GM12878 (cell line): Measurements from ENCODE around the gene NME7. TPM values are rescaled to one million over a fixed set of nuclear protein-coding genes. Genes with fewer than 3 reads are reported as not detected.

Experiments used
- ATAC-seq: fragments of 200-7000 bp; cut with Tn5 transposase; 3 replicates; pipeline ENCODE4 v1.9.1; 2020; ENCODE audit warnings: mild to moderate bottlenecking, moderate library complexity
- BruUV-seq: library from RNA; stranded (reverse); fragments of 400-500 nt; replicated peaks from 2 replicates; lab custom pipeline; 2021; lab: Mats Ljungman, UMichigan
- CTCF ChIA-PET: fragments of 300-600 bp; sonication (Branson Sonifier 250); formaldehyde crosslinking; extraction: SDS; loops from one replicate; lab custom pipeline; 2021; ENCODE audit warnings: inconsistent platforms; lab: Yijun Ruan, JAX
- POLR2A ChIA-PET: fragments of 350-600 bp; formaldehyde crosslinking; extraction: SDS; loops from one replicate; lab custom pipeline; 2021; ENCODE audit warnings: inconsistent platforms; lab: Charles Lee
- RAD21 ChIA-PET: fragments of 300-600 bp; sonication (Branson Sonifier 250); formaldehyde crosslinking; loops from one replicate; lab custom pipeline; 2023; ENCODE audit warnings: antibody characterized with exemption; ENCODE audit not compliant: unreplicated experiment; lab: Charles Lee
- SMC1A ChIA-PET: fragments of 300-600 bp; sonication (Branson Sonifier 250); formaldehyde crosslinking; loops from one replicate; lab custom pipeline; 2023; ENCODE audit not compliant: unreplicated experiment, uncharacterized antibody; lab: Charles Lee
- DNase-seq: peaks from one replicate; pipeline ENCODE4 v3.0.0-alpha.2; 2011; ENCODE audit warnings: low read depth, low spot score
- FAIRE-seq: peaks from 3 replicates; lab custom pipeline; 2011; peaks lifted over from hg19 to GRCh38; lab: Jason Lieb, UNC
- H2AFZ ChIP-seq: 2 replicates; pipeline ENCODE4 v1.6.0; 2011; ENCODE audit warnings: low read depth, low read length, control low read depth; ENCODE audit not compliant: control insufficient read depth
- H3K27ac ChIP-seq: 2 replicates; pipeline ENCODE4 v1.5.1; 2011; ENCODE audit warnings: control low read depth; ENCODE audit not compliant: control insufficient read depth, insufficient read depth
- H3K27me3 ChIP-seq, 2 experiments: replicated peaks in 1 of 2; 2 replicates each; pipeline versions ENCODE4 v1.6.0 to v1.6.1; 2011; ENCODE audit warnings: low read length in 1 of 2; ENCODE audit not compliant: control insufficient read depth in 2 of 2, insufficient read depth in 2 of 2
- H3K36me3 ChIP-seq, 2 experiments: 2 replicates each; pipeline ENCODE4 v1.5.1; 2011; ENCODE audit warnings: low read length in 1 of 2; ENCODE audit not compliant: control insufficient read depth in 2 of 2, insufficient read depth in 2 of 2
- H3K4me1 ChIP-seq: 2 replicates; pipeline ENCODE4 v1.6.1; 2011; ENCODE audit warnings: mild to moderate bottlenecking, low read length, moderate library complexity, mixed read lengths; ENCODE audit not compliant: control insufficient read depth, insufficient read depth
- H3K4me2 ChIP-seq: 2 replicates; pipeline ENCODE4 v1.6.0; 2011; ENCODE audit warnings: control low read depth; ENCODE audit not compliant: control insufficient read depth, insufficient read depth
- H3K4me3 ChIP-seq: fragments of 200-600 bp; sonication (generic); 2 replicates; pipeline ENCODE4 v1.5.1; 2016
- H3K79me2 ChIP-seq: 2 replicates; pipeline ENCODE4 v1.6.0; 2011; ENCODE audit warnings: low read length; ENCODE audit not compliant: control insufficient read depth, insufficient read depth
- H3K9ac ChIP-seq: 2 replicates; pipeline ENCODE4 v1.8.0; 2011; ENCODE audit warnings: low read length, control low read depth, mixed read lengths; ENCODE audit not compliant: control insufficient read depth, insufficient read depth
- H3K9me3 ChIP-seq: replicated peaks from 3 replicates; pipeline ENCODE4 v1.5.1; 2011; ENCODE audit warnings: mild to moderate bottlenecking, low read length; ENCODE audit not compliant: control insufficient read depth, insufficient read depth
- H4K20me1 ChIP-seq: 2 replicates; pipeline ENCODE4 v1.6.0; 2011; ENCODE audit not compliant: control insufficient read depth, insufficient read depth
- BACH1 ChIP-seq: fragments of 450-650 bp; IDR thresholded peaks from 2 replicates; pipeline ENCODE4 v1.6.1; 2017; ENCODE audit warnings: mild to moderate bottlenecking, borderline replicate concordance
- BCL11A ChIP-seq: IDR thresholded peaks from 2 replicates; pipeline ENCODE4 v1.6.1; 2011; ENCODE audit warnings: low read depth, low read length
- BHLHE40 ChIP-seq, 2 experiments: fragments of 450-650 bp in 1 of 2; IDR thresholded peaks; 2 replicates each; pipeline ENCODE4 v1.6.1; 2011 to 2017; ENCODE audit warnings: low read depth in 2 of 2, borderline replicate concordance in 1 of 2, improper control_type of control experiment in 1 of 2, low read length in 1 of 2, mild to moderate bottlenecking in 1 of 2
- CHD4 ChIP-seq: fragments of 200-600 bp; sonication (generic); IDR thresholded peaks from 2 replicates; pipeline ENCODE4 v1.6.1; 2016; ENCODE audit warnings: mild to moderate bottlenecking
- E4F1 ChIP-seq: fragments of 450-650 bp; IDR thresholded peaks from 2 replicates; pipeline ENCODE4 v1.6.1; 2018; ENCODE audit warnings: borderline replicate concordance, mild to moderate bottlenecking; ENCODE audit not compliant: partially characterized antibody
- EGR1 ChIP-seq, 2 experiments: IDR thresholded peaks; 1 replicate in 1 of 2; 2 replicates in 1 of 2; pipeline ENCODE4 v1.6.1; 2011 to 2012; ENCODE audit warnings: low read depth in 2 of 2, low read length in 2 of 2, borderline replicate concordance in 1 of 2, mild to moderate bottlenecking in 1 of 2, moderate library complexity in 1 of 2
- EP300 ChIP-seq, 2 experiments: fragments of 150-350 bp in 1 of 2; IDR thresholded peaks; 2 replicates each; pipeline ENCODE4 v1.6.1; 2011 to 2012; ENCODE audit warnings: low read depth in 2 of 2, low read length in 2 of 2, borderline replicate concordance in 1 of 2, improper control_type of control experiment in 1 of 2, inconsistent platforms in 1 of 2; ENCODE audit not compliant: control insufficient read depth in 1 of 2
- IKZF2 ChIP-seq, 2 experiments: fragments of 450-650 bp; IDR thresholded peaks; 2 replicates each; pipeline ENCODE4 v1.6.1; 2017; ENCODE audit warnings: mild to moderate bottlenecking in 2 of 2, moderate library complexity in 2 of 2
- JUNB ChIP-seq: IDR thresholded peaks from 2 replicates; pipeline ENCODE4 v1.6.1; 2016; ENCODE audit warnings: antibody characterized with exemption, mild to moderate bottlenecking
- MXI1 ChIP-seq: fragments of 150-350 bp; IDR thresholded peaks from 2 replicates; pipeline ENCODE4 v1.6.1; 2011; ENCODE audit warnings: low read depth, mild to moderate bottlenecking, inconsistent platforms, low read length, improper control_type of control experiment
- RAD21 ChIP-seq: IDR thresholded peaks from 2 replicates; pipeline ENCODE4 v1.6.1; 2011; ENCODE audit warnings: mild to moderate bottlenecking, low read depth, low read length, moderate library complexity; ENCODE audit not compliant: insufficient read depth
- RELA ChIP-seq: fragments of 450-650 bp; IDR thresholded peaks from 2 replicates; pipeline ENCODE4 v1.8.0; 2014; ENCODE audit warnings: borderline replicate concordance; ENCODE audit not compliant: partially characterized antibody
- SMAD5 ChIP-seq: IDR thresholded peaks from 2 replicates; pipeline ENCODE4 v1.6.1; 2016; ENCODE audit warnings: antibody characterized with exemption, low read depth
- SMARCA5 ChIP-seq: fragments of 450-650 bp; IDR thresholded peaks from 2 replicates; pipeline ENCODE4 v1.6.1; 2017; ENCODE audit warnings: mild to moderate bottlenecking
- STAT3 ChIP-seq: IDR thresholded peaks from 2 replicates; pipeline ENCODE4 v1.6.1; 2011; ENCODE audit warnings: low read depth, low read length, improper control_type of control experiment
- USF1 ChIP-seq: IDR thresholded peaks from 2 replicates; pipeline ENCODE4 v1.6.1; 2011; ENCODE audit warnings: borderline replicate concordance, low read depth, mild to moderate bottlenecking, moderate library complexity, mixed read lengths, low read length; ENCODE audit not compliant: insufficient read depth; ENCODE audit errors: extremely low read length
- ZBTB33 ChIP-seq: fragments of 450-650 bp; IDR thresholded peaks from 2 replicates; pipeline ENCODE4 v1.6.1; 2017; ENCODE audit warnings: mild to moderate bottlenecking
- WGBS: methylation state at CpG from one replicate; pipeline ENCODE4 v1.1.6; 2016; ENCODE audit warnings: low lambda C conversion rate; ENCODE audit not compliant: insufficient replicate concordance, insufficient coverage; ENCODE audit errors: missing lambda C conversion rate; 5-methylcytosine and 5-hydroxymethylcytosine counted together
- in situ Hi-C: fragments of 300-500 bp; cut with MboI; formaldehyde crosslinking; loops from 9 replicates; pipeline ENCODE4 v1.14.3; 2018; ENCODE audit warnings: mixed read lengths
- intact Hi-C: fragments of 100-400 bp; cut with micrococcal nuclease; formaldehyde crosslinking; loops from one replicate; pipeline ENCODE4 v1.14.2; 2022; ENCODE audit not compliant: unreplicated experiment
- polyA plus RNA-seq, 11 experiments: library from polyadenylated mRNA; depleted of rRNA in 4 of 11; unstranded in 6 of 11; stranded (reverse) in 5 of 11; fragments of >200 nt; fragmentation: Nextera tagmentation in 4 of 11; fragmentation: Illumina TruSeq in 1 of 11; extraction: Ambion mirVana in 4 of 11; extraction: Trizol in 1 of 11; gene quantifications; 1 replicate in 1 of 11; 2 replicates in 10 of 11; pipeline versions ENCODE4 v1.2.1 to v1.2.3, GENCODE V29; 2011 to 2016; ENCODE audit warnings: inconsistent platforms in 2 of 11, missing spikeins in 2 of 11, low read depth in 1 of 11
- total RNA-seq, 4 experiments: library from RNA; depleted of rRNA in 3 of 4; stranded (reverse); fragments of >200 nt in 3 of 4; fragmentation: Illumina TruSeq in 1 of 4; extraction: Trizol in 1 of 4; gene quantifications; 2 replicates each; pipeline versions ENCODE4 v1.2.1 to v1.2.3, GENCODE V29; 2013 to 2021
- TF ChIP-seq, protein P1 (sequence below): fragments of 150-350 bp; IDR thresholded peaks from 2 replicates; pipeline ENCODE4 v1.6.1; 2014; ENCODE audit warnings: mild to moderate bottlenecking, low read depth, low read length

NME7 gene
- total and polyA plus RNA-seq, 10 of the 15 experiments (the other 5 are each of a cell fraction or from before 2014, with no cell fraction given) = 1.5 to 15.6 (median 7.2) TPM

GRCh38 chr1:169259816-169260215 is 107.8 kb downstream of the NME7 start:
- FAIRE-seq = no peak
- no peak overlapping the region for H3K4me2 ChIP-seq
- no peaks in the 10 kb centered on the region for H4K20me1 ChIP-seq
- H3K79me2 ChIP-seq = no peaks in the 10 kb centered on the region
- no peaks in the 10 kb centered on the region for H3K27me3 ChIP-seq
- H3K27ac ChIP-seq = no peak overlapping the region
- ChIA-PET RAD21 (no interaction called here), POLR2A (no interaction called here), SMC1A (no interaction called here), CTCF (no interaction called here)
- 0% methylated on average over 2 of the region's 2 CpGs for WGBS
- DNase-seq = no peak
- no peak for TF ChIP-seq E4F1
- TF ChIP-seq RAD21 = no peak
- TF ChIP-seq EP300 (IDR thresholded peaks at IDR 0.05; ENCODE audit: borderline replicate concordance in 1 of 2, control insufficient read depth in 1 of 2, low read depth in 2 of 2, low read length in 2 of 2) = no peak
- TF ChIP-seq STAT3 = no peak
- TF ChIP-seq EGR1 (IDR thresholded peaks at IDR 0.05; ENCODE audit: borderline replicate concordance in 1 of 2, low read depth in 2 of 2, low read length in 2 of 2) = no peak
- no peak for TF ChIP-seq BCL11A
- TF ChIP-seq IKZF2 (IDR thresholded peaks at IDR 0.05) = no peak
- TF ChIP-seq RELA = no peak
- TF ChIP-seq USF1 = no peak
- TF ChIP-seq CHD4 = no peak
- TF ChIP-seq, protein P1, sequence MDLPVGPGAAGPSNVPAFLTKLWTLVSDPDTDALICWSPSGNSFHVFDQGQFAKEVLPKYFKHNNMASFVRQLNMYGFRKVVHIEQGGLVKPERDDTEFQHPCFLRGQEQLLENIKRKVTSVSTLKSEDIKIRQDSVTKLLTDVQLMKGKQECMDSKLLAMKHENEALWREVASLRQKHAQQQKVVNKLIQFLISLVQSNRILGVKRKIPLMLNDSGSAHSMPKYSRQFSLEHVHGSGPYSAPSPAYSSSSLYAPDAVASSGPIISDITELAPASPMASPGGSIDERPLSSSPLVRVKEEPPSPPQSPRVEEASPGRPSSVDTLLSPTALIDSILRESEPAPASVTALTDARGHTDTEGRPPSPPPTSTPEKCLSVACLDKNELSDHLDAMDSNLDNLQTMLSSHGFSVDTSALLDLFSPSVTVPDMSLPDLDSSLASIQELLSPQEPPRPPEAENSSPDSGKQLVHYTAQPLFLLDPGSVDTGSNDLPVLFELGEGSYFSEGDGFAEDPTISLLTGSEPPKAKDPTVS = no peak
- TF ChIP-seq MXI1 = no peak
- no peak for TF ChIP-seq SMARCA5
- no peak for TF ChIP-seq SMAD5
- no peak for TF ChIP-seq BACH1
- no peak for TF ChIP-seq ZBTB33
- no peak for TF ChIP-seq JUNB
- TF ChIP-seq BHLHE40 (IDR thresholded peaks at IDR 0.05; ENCODE audit: borderline replicate concordance in 1 of 2, low read depth in 2 of 2, low read length in 1 of 2) = no peak
- H3K4me1 ChIP-seq = no peaks in the 10 kb centered on the region
- intact Hi-C loops = no loop called here
- H3K4me3 ChIP-seq = no peak overlapping the region
- H3K9me3 ChIP-seq = peaks cover 2% of the 10 kb centered on the region; the same call in 2 of the 3 replicates
- ATAC-seq = no peak
- no TSS peak for BruUV-seq
- H2AFZ ChIP-seq = no peak overlapping the region
- H3K36me3 ChIP-seq = no peaks in the 10 kb centered on the region
- no peak overlapping the region for H3K9ac ChIP-seq
- in situ Hi-C loops = no loop called here
